Measurements from ENCODE around the gene CYP4F3. TPM values are rescaled to one million over a fixed set of nuclear protein-coding genes. Genes with fewer than 3 reads are reported as not detected.

The CYP4F3 gene
- total and polyA plus RNA-seq, 2 of the 13 experiments (the other 11 are each of a cell fraction or from before 2014, with no cell fraction given), result 17.8 to 22.8 TPM

GRCh38 chr19:15636026-15636425 lies 4.7 kb upstream of the CYP4F3 start:
- ChIA-PET CTCF (ENCODE audit: low intra/inter-chr PET ratio, low total read pairs) (no interaction called here), POLR2A (interaction anchor here (2.1 kb wide), 1 partner anchor 37 kb away, joined by 6 read pairs; the partner anchor contains the start of gene CYP4F12)
- Histone ChIP-seq H3K79me2 (ENCODE audit: insufficient read depth, low read length) (no peaks in the 10 kb centered on the region), H3K27ac (ENCODE audit: extremely low read length, insufficient read depth, low read length) (no peak overlapping the region), H3K4me2 (ENCODE audit: low read depth, low read length) (no peak overlapping the region), H3K9ac (ENCODE audit: insufficient read depth, low read depth, low read length) (no peak overlapping the region), H3K27me3 (ENCODE audit: control insufficient read depth in 1 of 2, insufficient read depth in 2 of 2, low read length in 2 of 2) (no peaks in the 10 kb centered on the region), H3K4me1 (ENCODE audit: insufficient read depth, low read length) (peaks cover 51% of the 10 kb centered on the region), H2AFZ (ENCODE audit: low read length) (no peak overlapping the region), H4K20me1 (ENCODE audit: insufficient read depth, low read length) (peaks cover 4% of the 10 kb centered on the region; the same call in 1 of the 2 replicates), H3K4me3 (replicated peaks in 1 of 3; ENCODE audit: insufficient read depth in 1 of 3, low read depth in 2 of 3, low read length in 3 of 3) (no peak overlapping the region), H3K36me3 (replicated peaks in 1 of 2; ENCODE audit: control insufficient read depth in 1 of 2, insufficient read depth in 2 of 2, low read length in 2 of 2) (no peaks in the 10 kb centered on the region), H3K9me3 (ENCODE audit: low read length) (no peaks in the 10 kb centered on the region)
- ATAC-seq (no peak), DNase-seq (ENCODE audit: low spot score) (no peak), FAIRE-seq (no peak)
- no TSS peak for BruUV-seq (replicated peaks)
- intact Hi-C loops (cut with micrococcal nuclease; ENCODE audit: unreplicated experiment) (loop anchor here (10.0 kb wide), 1 partner anchor 549 kb away; the partner anchor contains the start of gene FAM32A), in situ Hi-C loops (cut with HindIII; ENCODE audit: extremely low pct_ligation_motif_present, low pct_unique_long_range_greater_than_20kb) (loop anchor here (25.0 kb wide), 1 partner anchor 526 kb away; the partner anchor contains the start of gene CIB3)
- WGBS (ENCODE audit: low lambda C conversion rate), result 67% methylated on average over 1 of the region's 2 CpGs
- TF ChIP-seq ZNF562 (CRISPR knock-in tag; IDR thresholded peaks at IDR 0.05; ENCODE audit: borderline replicate concordance), result no peak
- no peak for TF ChIP-seq ZMYM3 (CRISPR knock-in tag; IDR thresholded peaks at IDR 0.05)
- no peak for TF ChIP-seq ATAD3A (CRISPR knock-in tag; IDR thresholded peaks at IDR 0.05)
- no peak for TF ChIP-seq KDM4B (CRISPR knock-in tag; IDR thresholded peaks at IDR 0.05)
- TF ChIP-seq CSRNP1 (CRISPR knock-in tag; IDR thresholded peaks at IDR 0.05), result no peak
- no peak for TF ChIP-seq ZBTB39 (CRISPR knock-in tag; IDR thresholded peaks at IDR 0.05)
- no peak for TF ChIP-seq SOX6 (IDR thresholded peaks at IDR 0.05)
- TF ChIP-seq SOX6 (CRISPR knock-in tag; IDR thresholded peaks at IDR 0.05), result no peak
- TF ChIP-seq GPBP1L1 (CRISPR knock-in tag; IDR thresholded peaks at IDR 0.05), result no peak
- no peak for TF ChIP-seq ZFAT (CRISPR knock-in tag; conservative IDR thresholded peaks at IDR 0.05)
- TF ChIP-seq ZBTB7B (CRISPR knock-in tag; IDR thresholded peaks at IDR 0.05), result no peak
- TF ChIP-seq CERS6 (CRISPR knock-in tag; IDR thresholded peaks at IDR 0.05), result no peak
- TF ChIP-seq ELF4 (CRISPR knock-in tag; IDR thresholded peaks at IDR 0.05; ENCODE audit: borderline replicate concordance), result no peak
- no peak for TF ChIP-seq ZSCAN5A (CRISPR knock-in tag; IDR thresholded peaks at IDR 0.05; ENCODE audit: borderline replicate concordance)
- TF ChIP-seq ZNF343 (CRISPR knock-in tag; IDR thresholded peaks at IDR 0.05), result no peak
- TF ChIP-seq HOXA7 (CRISPR knock-in tag; IDR thresholded peaks at IDR 0.05), result no peak
- no peak for TF ChIP-seq BORCS8-MEF2B (CRISPR knock-in tag; IDR thresholded peaks at IDR 0.05)
- no peak for TF ChIP-seq ZNF558 (CRISPR knock-in tag; IDR thresholded peaks at IDR 0.05; ENCODE audit: borderline replicate concordance)

Measured in HepG2 (cell line).